Measurements from ENCODE around the gene MRRF. TPM values are rescaled to one million over a fixed set of nuclear protein-coding genes. Genes with fewer than 3 reads are reported as not detected.
"Not testable (repeated sequence)": the region's sequence is repeated elsewhere in the genome, so short reads cannot be mapped to it uniquely, and the experiment has no call there.

MRRF gene
- total and polyA plus RNA-seq, 5 donors from 2014 or later, result 13.9 to 24.9 (median 20.0) TPM

GRCh38 chr9:122329597-122329996, 64.9 kb downstream of the MRRF start:
- H3K27ac Mint-ChIP-seq, result no peak overlapping the region
- no peaks in the 10 kb centered on the region for H3K27me3 Mint-ChIP-seq
- Histone ChIP-seq H3K27ac (ENCODE audit: insufficient read depth, low read length, poor library complexity, severe bottlenecking) (no peak overlapping the region), H3K4me3 (ENCODE audit: low read depth, low read length) (no peak overlapping the region), H3K27me3 (ENCODE audit: control insufficient read depth, insufficient read depth, low read length) (no peaks in the 10 kb centered on the region), H3K36me3 (ENCODE audit: control insufficient read depth, insufficient read depth, low read length) (no peaks in the 10 kb centered on the region), H3K4me1 (ENCODE audit: control insufficient read depth, insufficient read depth, low read length, poor library complexity, severe bottlenecking) (no peaks in the 10 kb centered on the region), H3K9me3 (ENCODE audit: control insufficient read depth in 2 of 2, low read length in 2 of 2) (no peaks in the 10 kb centered on the region)
- H3K4me3 Mint-ChIP-seq, result no peak overlapping the region
- ATAC-seq (ENCODE audit: low read depth in 2 of 2) (no peak), DNase-seq (no peak)
- peaks cover 0 to 2% (median 0%) of the 10 kb centered on the region in 4 donors for H3K4me1 Mint-ChIP-seq
- H3K9me3 Mint-ChIP-seq, result peaks cover 0 to 2% (median 0%) of the 10 kb centered on the region in 7 donors
- peaks cover 25% of the 10 kb centered on the region for H3K36me3 Mint-ChIP-seq

GRCh38 chr9:122330466-122330865, 65.8 kb downstream of the MRRF start:
- H3K9me3 Mint-ChIP-seq; H3K4me1 Mint-ChIP-seq; ATAC-seq (ENCODE audit: low read depth in 2 of 2); H3K4me3 Mint-ChIP-seq; H3K9me3 ChIP-seq (ENCODE audit: control insufficient read depth in 2 of 2, low read length in 2 of 2); H3K27me3 ChIP-seq (ENCODE audit: control insufficient read depth, insufficient read depth, low read length); H3K27ac ChIP-seq (ENCODE audit: insufficient read depth, low read length, poor library complexity, severe bottlenecking); DNase-seq; H3K4me1 ChIP-seq (ENCODE audit: control insufficient read depth, insufficient read depth, low read length, poor library complexity, severe bottlenecking); H3K36me3 ChIP-seq (ENCODE audit: control insufficient read depth, insufficient read depth, low read length); H3K27ac Mint-ChIP-seq; H3K27me3 Mint-ChIP-seq; H3K4me3 ChIP-seq (ENCODE audit: low read depth, low read length): not testable (repeated sequence)
- H3K36me3 Mint-ChIP-seq, result peaks cover 18% of the 10 kb centered on the region

GRCh38 chr9:122331523-122331927, 66.8 kb downstream of the MRRF start:
- Histone ChIP-seq H3K36me3 (ENCODE audit: control insufficient read depth, insufficient read depth, low read length) (no peaks in the 10 kb centered on the region), H3K27me3 (ENCODE audit: control insufficient read depth, insufficient read depth, low read length) (no peaks in the 10 kb centered on the region), H3K4me3 (ENCODE audit: low read depth, low read length) (no peak overlapping the region), H3K4me1 (ENCODE audit: control insufficient read depth, insufficient read depth, low read length, poor library complexity, severe bottlenecking) (no peaks in the 10 kb centered on the region), H3K27ac (ENCODE audit: insufficient read depth, low read length, poor library complexity, severe bottlenecking) (no peak overlapping the region), H3K9me3 (ENCODE audit: control insufficient read depth in 2 of 2, low read length in 2 of 2) (no peaks in the 10 kb centered on the region)
- H3K36me3 Mint-ChIP-seq, result peaks cover 14% of the 10 kb centered on the region
- H3K9me3 Mint-ChIP-seq, result peaks cover 0 to 2% (median 0%) of the 10 kb centered on the region in 7 donors
- H3K4me3 Mint-ChIP-seq, result no peak overlapping the region
- peaks cover 0 to 2% (median 0%) of the 10 kb centered on the region in 4 donors for H3K4me1 Mint-ChIP-seq
- DNase-seq (no peak), ATAC-seq (ENCODE audit: low read depth in 2 of 2) (no peak)
- H3K27ac Mint-ChIP-seq, result peak overlapping the region in 1 of 3 donors; percentile 23
- H3K27me3 Mint-ChIP-seq, result no peaks in the 10 kb centered on the region

GRCh38 chr9:122332083-122332482, 67.4 kb downstream of the MRRF start:
- Histone ChIP-seq H3K27me3 (ENCODE audit: control insufficient read depth, insufficient read depth, low read length) (no peaks in the 10 kb centered on the region), H3K4me3 (ENCODE audit: low read depth, low read length) (no peak overlapping the region), H3K9me3 (ENCODE audit: control insufficient read depth in 2 of 2, low read length in 2 of 2) (no peaks in the 10 kb centered on the region), H3K36me3 (ENCODE audit: control insufficient read depth, insufficient read depth, low read length) (no peaks in the 10 kb centered on the region), H3K4me1 (ENCODE audit: control insufficient read depth, insufficient read depth, low read length, poor library complexity, severe bottlenecking) (no peaks in the 10 kb centered on the region), H3K27ac (ENCODE audit: insufficient read depth, low read length, poor library complexity, severe bottlenecking) (no peak overlapping the region)
- no peak for DNase-seq
- ATAC-seq (ENCODE audit: low read depth in 2 of 2), result no peak
- Mint-ChIP-seq H3K36me3 (peaks cover 14% of the 10 kb centered on the region), H3K4me1 (peaks cover 0 to 2% (median 0%) of the 10 kb centered on the region in 4 donors), H3K4me3 (no peak overlapping the region), H3K9me3 (peaks cover 0 to 2% (median 0%) of the 10 kb centered on the region in 7 donors), H3K27me3 (no peaks in the 10 kb centered on the region), H3K27ac (no peak overlapping the region)

- Histone ChIP-seq H3K27me3 (ENCODE audit: control insufficient read depth, insufficient read depth, low read length) (no peaks in the 10 kb centered on the region), H3K4me3 (ENCODE audit: low read depth, low read length) (no peak overlapping the region), H3K27ac (ENCODE audit: insufficient read depth, low read length, poor library complexity, severe bottlenecking) (no peak overlapping the region), H3K36me3 (ENCODE audit: control insufficient read depth, insufficient read depth, low read length) (no peaks in the 10 kb centered on the region), H3K9me3 (ENCODE audit: control insufficient read depth in 2 of 2, low read length in 2 of 2) (no peaks in the 10 kb centered on the region), H3K4me1 (ENCODE audit: control insufficient read depth, insufficient read depth, low read length, poor library complexity, severe bottlenecking) (no peaks in the 10 kb centered on the region)
- Mint-ChIP-seq H3K27ac (no peak overlapping the region), H3K4me1 (peaks cover 0 to 2% (median 0%) of the 10 kb centered on the region in 4 donors), H3K4me3 (no peak overlapping the region), H3K27me3 (no peaks in the 10 kb centered on the region), H3K36me3 (peaks cover 14% of the 10 kb centered on the region), H3K9me3 (peaks cover 0 to 2% (median 0%) of the 10 kb centered on the region in 7 donors)
- DNase-seq, result no peak
- no peak for ATAC-seq (ENCODE audit: low read depth in 2 of 2)
These were observed 68.0 kb downstream of the MRRF start for GRCh38 chr9:122332644-122333043.

- H3K4me1 Mint-ChIP-seq, result peaks cover 0 to 2% (median 0%) of the 10 kb centered on the region in 4 donors
- Histone ChIP-seq H3K9me3 (ENCODE audit: control insufficient read depth in 2 of 2, low read length in 2 of 2) (no peaks in the 10 kb centered on the region), H3K27me3 (ENCODE audit: control insufficient read depth, insufficient read depth, low read length) (no peaks in the 10 kb centered on the region), H3K4me3 (ENCODE audit: low read depth, low read length) (no peak overlapping the region), H3K36me3 (ENCODE audit: control insufficient read depth, insufficient read depth, low read length) (no peaks in the 10 kb centered on the region), H3K4me1 (ENCODE audit: control insufficient read depth, insufficient read depth, low read length, poor library complexity, severe bottlenecking) (no peaks in the 10 kb centered on the region), H3K27ac (ENCODE audit: insufficient read depth, low read length, poor library complexity, severe bottlenecking) (no peak overlapping the region)
- no peak overlapping the region for H3K27ac Mint-ChIP-seq
- no peak overlapping the region for H3K4me3 Mint-ChIP-seq
- no peaks in the 10 kb centered on the region for H3K27me3 Mint-ChIP-seq
- H3K36me3 Mint-ChIP-seq, result peaks cover 10% of the 10 kb centered on the region
- no peak for DNase-seq
- peaks cover 0 to 2% (median 0%) of the 10 kb centered on the region in 7 donors for H3K9me3 Mint-ChIP-seq
- ATAC-seq (ENCODE audit: low read depth in 2 of 2), result no peak
These were observed 68.6 kb downstream of the MRRF start for GRCh38 chr9:122333169-122333808.

- no peaks in the 10 kb centered on the region for H3K4me1 ChIP-seq (ENCODE audit: control insufficient read depth, insufficient read depth, low read length, poor library complexity, severe bottlenecking)
- Mint-ChIP-seq H3K4me1 (peaks cover 0 to 2% (median 0%) of the 10 kb centered on the region in 4 donors), H3K9me3 (peaks cover 0 to 2% (median 0%) of the 10 kb centered on the region in 7 donors), H3K4me3 (no peak overlapping the region), H3K36me3 (no peaks in the 10 kb centered on the region), H3K27me3 (peaks cover 4% of the 10 kb centered on the region), H3K27ac (no peak overlapping the region)
- no peak overlapping the region for H3K4me3 ChIP-seq (ENCODE audit: low read depth, low read length)
- no peak for ATAC-seq (ENCODE audit: low read depth in 2 of 2)
- H3K9me3 ChIP-seq (ENCODE audit: control insufficient read depth in 2 of 2, low read length in 2 of 2), result no peaks in the 10 kb centered on the region
- H3K27ac ChIP-seq (ENCODE audit: insufficient read depth, low read length, poor library complexity, severe bottlenecking), result no peak overlapping the region
- no peaks in the 10 kb centered on the region for H3K36me3 ChIP-seq (ENCODE audit: control insufficient read depth, insufficient read depth, low read length)
- no peaks in the 10 kb centered on the region for H3K27me3 ChIP-seq (ENCODE audit: control insufficient read depth, insufficient read depth, low read length)
- DNase-seq, result no peak
These were observed 70.2 kb downstream of the MRRF start for GRCh38 chr9:122334916-122335315.

- Histone ChIP-seq H3K4me3 (ENCODE audit: low read depth, low read length) (no peak overlapping the region), H3K9me3 (ENCODE audit: control insufficient read depth in 2 of 2, low read length in 2 of 2) (no peaks in the 10 kb centered on the region), H3K27ac (ENCODE audit: insufficient read depth, low read length, poor library complexity, severe bottlenecking) (no peak overlapping the region), H3K36me3 (ENCODE audit: control insufficient read depth, insufficient read depth, low read length) (no peaks in the 10 kb centered on the region), H3K4me1 (ENCODE audit: control insufficient read depth, insufficient read depth, low read length, poor library complexity, severe bottlenecking) (no peaks in the 10 kb centered on the region), H3K27me3 (ENCODE audit: control insufficient read depth, insufficient read depth, low read length) (no peaks in the 10 kb centered on the region)
- H3K36me3 Mint-ChIP-seq, result no peaks in the 10 kb centered on the region
- H3K27ac Mint-ChIP-seq, result no peak overlapping the region
- H3K4me1 Mint-ChIP-seq, result peaks cover 0 to 2% (median 0%) of the 10 kb centered on the region in 4 donors
- no peak overlapping the region for H3K4me3 Mint-ChIP-seq
- peaks cover 0 to 2% (median 0%) of the 10 kb centered on the region in 7 donors for H3K9me3 Mint-ChIP-seq
- H3K27me3 Mint-ChIP-seq, result peaks cover 12% of the 10 kb centered on the region
- ATAC-seq (ENCODE audit: low read depth in 2 of 2), result no peak
- no peak for DNase-seq
These were observed 71.5 kb downstream of the MRRF start for GRCh38 chr9:122336189-122336588.

Data from CD4-positive, CD25-positive, alpha-beta regulatory T cell (primary cell).